Ishikawa (cell line): ENCODE results near the gene RESF1.

Source experiments
- CEBPB ChIP-seq: IDR thresholded peaks from 2 replicates; pipeline ENCODE4 v1.6.1; 2012
- CREB1 ChIP-seq: IDR thresholded peaks from 2 replicates; pipeline ENCODE4 v1.6.1; 2012; ENCODE audit warnings: low read depth
- EGR1 ChIP-seq: IDR thresholded peaks from 2 replicates; pipeline ENCODE4 v1.6.1; 2012
- EP300 ChIP-seq: IDR thresholded peaks from 2 replicates; pipeline ENCODE4 v1.6.1; 2012; ENCODE audit warnings: borderline replicate concordance
- FOXM1 ChIP-seq: IDR thresholded peaks from 2 replicates; pipeline ENCODE4 v1.6.1; 2012; ENCODE audit warnings: low read depth, borderline replicate concordance
- NFIC ChIP-seq: IDR thresholded peaks from 2 replicates; pipeline ENCODE4 v1.6.1; 2012
- RAD21 ChIP-seq: IDR thresholded peaks from 2 replicates; pipeline ENCODE4 v1.6.1; 2012; ENCODE audit warnings: low read depth
- TAF1 ChIP-seq: IDR thresholded peaks from 2 replicates; pipeline ENCODE4 v1.6.1; 2012; ENCODE audit warnings: low read depth, mild to moderate bottlenecking
- TCF12 ChIP-seq: IDR thresholded peaks from 2 replicates; pipeline ENCODE4 v1.6.1; 2012; ENCODE audit warnings: low read depth
- TEAD4 ChIP-seq: IDR thresholded peaks from 2 replicates; pipeline ENCODE4 v1.6.1; 2012
- YY1 ChIP-seq: IDR thresholded peaks from 2 replicates; pipeline ENCODE4 v1.6.1; 2012; ENCODE audit warnings: low read depth
- ZBTB7A ChIP-seq: IDR thresholded peaks from 2 replicates; pipeline ENCODE4 v1.6.1; 2012; ENCODE audit warnings: low read depth
- TF ChIP-seq, protein P1 (sequence below): IDR thresholded peaks from 2 replicates; pipeline ENCODE4 v1.6.1; 2012
- TF ChIP-seq, protein P2 (sequence below): IDR thresholded peaks from 2 replicates; pipeline ENCODE4 v1.6.1; 2012
- TF ChIP-seq, protein P3 (sequence below): IDR thresholded peaks from 2 replicates; pipeline ENCODE4 v1.6.1; 2012; ENCODE audit warnings: low read depth, mild to moderate bottlenecking

RESF1 gene

DNA sequence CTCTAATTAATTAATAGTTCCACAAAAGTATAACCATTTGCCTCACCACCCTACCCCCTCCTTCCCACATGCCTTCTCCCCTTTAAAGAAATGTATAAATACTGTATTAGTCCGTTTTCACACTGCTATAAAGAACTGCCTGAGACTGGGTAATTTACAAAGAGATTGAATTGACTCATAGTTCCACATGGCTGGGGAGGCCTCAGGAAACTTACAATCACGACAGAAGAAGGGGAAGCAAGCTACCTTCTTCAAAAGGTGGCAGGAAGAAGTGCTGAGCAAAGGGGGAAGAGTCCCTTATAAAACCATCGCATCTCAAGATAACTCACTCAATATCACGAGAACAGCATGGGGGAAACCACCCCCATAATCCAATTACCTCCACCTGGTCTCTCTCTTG, 8.2 kb upstream of the RESF1 start:
- TF ChIP-seq TEAD4, result no peak
- no peak for TF ChIP-seq TAF1
- TF ChIP-seq, protein P1, sequence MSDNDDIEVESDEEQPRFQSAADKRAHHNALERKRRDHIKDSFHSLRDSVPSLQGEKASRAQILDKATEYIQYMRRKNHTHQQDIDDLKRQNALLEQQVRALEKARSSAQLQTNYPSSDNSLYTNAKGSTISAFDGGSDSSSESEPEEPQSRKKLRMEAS, result no peak
- TF ChIP-seq EP300, result no peak
- no peak for TF ChIP-seq TCF12
- TF ChIP-seq FOXM1, result no peak
- TF ChIP-seq RAD21, result no peak
- TF ChIP-seq CREB1, result no peak
- TF ChIP-seq, protein P2, sequence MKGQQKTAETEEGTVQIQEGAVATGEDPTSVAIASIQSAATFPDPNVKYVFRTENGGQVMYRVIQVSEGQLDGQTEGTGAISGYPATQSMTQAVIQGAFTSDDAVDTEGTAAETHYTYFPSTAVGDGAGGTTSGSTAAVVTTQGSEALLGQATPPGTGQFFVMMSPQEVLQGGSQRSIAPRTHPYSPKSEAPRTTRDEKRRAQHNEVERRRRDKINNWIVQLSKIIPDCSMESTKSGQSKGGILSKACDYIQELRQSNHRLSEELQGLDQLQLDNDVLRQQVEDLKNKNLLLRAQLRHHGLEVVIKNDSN, result no peak
- TF ChIP-seq, protein P3, sequence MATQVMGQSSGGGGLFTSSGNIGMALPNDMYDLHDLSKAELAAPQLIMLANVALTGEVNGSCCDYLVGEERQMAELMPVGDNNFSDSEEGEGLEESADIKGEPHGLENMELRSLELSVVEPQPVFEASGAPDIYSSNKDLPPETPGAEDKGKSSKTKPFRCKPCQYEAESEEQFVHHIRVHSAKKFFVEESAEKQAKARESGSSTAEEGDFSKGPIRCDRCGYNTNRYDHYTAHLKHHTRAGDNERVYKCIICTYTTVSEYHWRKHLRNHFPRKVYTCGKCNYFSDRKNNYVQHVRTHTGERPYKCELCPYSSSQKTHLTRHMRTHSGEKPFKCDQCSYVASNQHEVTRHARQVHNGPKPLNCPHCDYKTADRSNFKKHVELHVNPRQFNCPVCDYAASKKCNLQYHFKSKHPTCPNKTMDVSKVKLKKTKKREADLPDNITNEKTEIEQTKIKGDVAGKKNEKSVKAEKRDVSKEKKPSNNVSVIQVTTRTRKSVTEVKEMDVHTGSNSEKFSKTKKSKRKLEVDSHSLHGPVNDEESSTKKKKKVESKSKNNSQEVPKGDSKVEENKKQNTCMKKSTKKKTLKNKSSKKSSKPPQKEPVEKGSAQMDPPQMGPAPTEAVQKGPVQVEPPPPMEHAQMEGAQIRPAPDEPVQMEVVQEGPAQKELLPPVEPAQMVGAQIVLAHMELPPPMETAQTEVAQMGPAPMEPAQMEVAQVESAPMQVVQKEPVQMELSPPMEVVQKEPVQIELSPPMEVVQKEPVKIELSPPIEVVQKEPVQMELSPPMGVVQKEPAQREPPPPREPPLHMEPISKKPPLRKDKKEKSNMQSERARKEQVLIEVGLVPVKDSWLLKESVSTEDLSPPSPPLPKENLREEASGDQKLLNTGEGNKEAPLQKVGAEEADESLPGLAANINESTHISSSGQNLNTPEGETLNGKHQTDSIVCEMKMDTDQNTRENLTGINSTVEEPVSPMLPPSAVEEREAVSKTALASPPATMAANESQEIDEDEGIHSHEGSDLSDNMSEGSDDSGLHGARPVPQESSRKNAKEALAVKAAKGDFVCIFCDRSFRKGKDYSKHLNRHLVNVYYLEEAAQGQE, result no peak
- TF ChIP-seq ZBTB7A, result no peak
- TF ChIP-seq EGR1, result no peak

DNA sequence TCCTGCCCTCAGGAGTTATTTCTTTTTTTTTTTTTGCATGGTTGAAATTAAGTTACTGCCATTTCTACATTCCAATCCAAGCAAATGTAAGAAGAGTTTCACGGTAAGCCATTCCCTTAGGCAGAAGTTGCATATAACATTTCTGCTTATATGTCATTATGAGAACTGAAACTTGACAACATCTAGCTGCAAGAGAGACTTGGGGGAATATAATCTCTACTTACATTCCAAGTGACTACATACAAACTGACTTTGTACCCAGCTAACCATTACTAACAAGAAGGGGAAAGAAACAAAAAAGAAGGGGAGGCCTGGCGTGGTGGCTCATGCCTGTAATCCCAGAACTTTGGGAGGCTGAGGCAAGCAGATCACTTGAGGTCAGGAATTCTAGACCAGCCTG, 7.3 kb upstream of the RESF1 start:
- TF ChIP-seq FOXM1 (no peak), CREB1 (no peak), CEBPB (no peak), RAD21 (no peak), TAF1 (no peak), TEAD4 (no peak), EGR1 (no peak), ZBTB7A (no peak), EP300 (no peak), YY1 (no peak), TCF12 (no peak), NFIC (no peak)
- TF ChIP-seq, protein P2, result no peak
- TF ChIP-seq, protein P1, result no peak
- TF ChIP-seq, protein P3, result no peak

DNA sequence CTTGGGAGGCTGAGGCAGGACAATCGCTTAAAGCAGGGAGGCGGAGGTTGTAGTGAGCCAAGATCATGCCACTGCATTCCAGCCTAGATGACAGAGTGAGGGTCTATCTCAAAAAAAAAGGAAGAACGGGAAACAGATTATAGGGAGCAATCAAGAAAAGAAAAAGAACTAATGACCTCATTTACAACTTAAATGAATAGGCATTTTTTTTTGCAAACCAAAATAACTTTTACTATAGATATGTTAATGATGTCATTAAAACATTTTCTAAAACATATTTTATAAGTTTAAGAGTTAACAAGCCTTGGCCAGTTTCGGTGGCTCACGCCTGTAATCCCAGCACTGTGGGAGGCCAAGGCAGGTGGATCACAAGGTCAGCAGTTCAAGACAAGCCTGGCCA, 6.8 kb upstream of the RESF1 start:
- TF ChIP-seq, protein P2, result no peak
- TF ChIP-seq TEAD4, result no peak
- no peak for TF ChIP-seq EGR1
- no peak for TF ChIP-seq CREB1
- TF ChIP-seq CEBPB, result no peak
- no peak for TF ChIP-seq NFIC
- no peak for TF ChIP-seq TAF1
- TF ChIP-seq, protein P1, result no peak
- TF ChIP-seq, protein P3, result no peak
- no peak for TF ChIP-seq YY1
- TF ChIP-seq TCF12, result no peak
- TF ChIP-seq ZBTB7A, result no peak
- TF ChIP-seq EP300, result no peak
- TF ChIP-seq RAD21, result no peak
